H1 (cell line): ENCODE measurements around the gene TEX48. TPM values are rescaled to one million over a fixed set of nuclear protein-coding genes. Genes with fewer than 3 reads are reported as not detected.

Experiments
- CTCF ChIA-PET: fragments of 300-600 bp; sonication (Branson Sonifier 250); formaldehyde crosslinking; loops from one replicate; lab custom pipeline; 2021; ENCODE audit not compliant: partially characterized antibody; lab: Charles Lee
- POLR2A ChIA-PET: fragments of 300-600 bp; sonication (Branson Sonifier 250); formaldehyde crosslinking; loops from one replicate; lab custom pipeline; 2021; ENCODE audit warnings: inconsistent platforms; ENCODE audit not compliant: partially characterized antibody; lab: Charles Lee
- DNase-seq, 2 experiments: peaks; one replicate each; pipeline versions ENCODE4 v3.0.0 to v3.0.0-alpha.2; 2010 to 2022; ENCODE audit warnings: low spot score in 2 of 2, low read depth in 1 of 2, mixed read lengths in 1 of 2
- FAIRE-seq: peaks from 2 replicates; lab custom pipeline; 2011; peaks lifted over from hg19 to GRCh38; lab: Jason Lieb, UNC
- H2AFZ ChIP-seq: 2 replicates; pipeline ENCODE4 v1.8.1; 2012; ENCODE audit warnings: low read length, inconsistent platforms
- H2AK5ac ChIP-seq: 2 replicates; pipeline ENCODE4 v1.6.1; 2013; ENCODE audit warnings: low read depth, low read length
- H2BK120ac ChIP-seq: replicated peaks from 2 replicates; pipeline ENCODE3; 2013; ENCODE audit warnings: low read depth, low read length, inconsistent platforms
- H2BK12ac ChIP-seq: 2 replicates; pipeline ENCODE4 v1.6.1; 2013; ENCODE audit warnings: low read depth, low read length
- H2BK15ac ChIP-seq: 2 replicates; pipeline ENCODE4 v1.6.1; 2013; ENCODE audit warnings: low read length
- H2BK20ac ChIP-seq: 2 replicates; pipeline ENCODE4 v1.6.1; 2013; ENCODE audit warnings: low read length
- H2BK5ac ChIP-seq: 2 replicates; pipeline ENCODE4 v1.6.1; 2013; ENCODE audit warnings: low read depth, low read length
- H3K14ac ChIP-seq: 2 replicates; pipeline ENCODE4 v1.6.1; 2013; ENCODE audit warnings: inconsistent platforms; ENCODE audit not compliant: insufficient read length
- H3K18ac ChIP-seq: 2 replicates; pipeline ENCODE4 v1.6.1; 2013; ENCODE audit warnings: low read length; ENCODE audit errors: extremely low read depth
- H3K23ac ChIP-seq: 2 replicates; pipeline ENCODE4 v1.6.1; 2013; ENCODE audit warnings: inconsistent platforms; ENCODE audit not compliant: insufficient read length
- H3K23me2 ChIP-seq: 2 replicates; pipeline ENCODE4 v1.6.1; 2013; ENCODE audit warnings: low read depth, low read length
- H3K27ac ChIP-seq: 2 replicates; pipeline ENCODE4 v1.6.1; 2011; ENCODE audit warnings: low read depth, low read length, inconsistent platforms
- H3K27me3 ChIP-seq, 4 experiments: replicated peaks in 1 of 4; 1 replicate in 1 of 4; 2 replicates in 3 of 4; pipeline versions ENCODE4 v1.6.1 to v1.8.1; 2011 to 2013; ENCODE audit warnings: low read length in 3 of 4, mild to moderate bottlenecking in 3 of 4, inconsistent platforms in 2 of 4, mixed read lengths in 2 of 4, moderate library complexity in 1 of 4; ENCODE audit not compliant: control insufficient read depth in 3 of 4, insufficient read depth in 3 of 4; ENCODE audit errors: extremely low read depth in 1 of 4
- H3K36me3 ChIP-seq, 4 experiments: 2 replicates each; pipeline versions ENCODE4 v1.6.1 to v1.8.1; 2011 to 2013; ENCODE audit warnings: mild to moderate bottlenecking in 4 of 4, low read length in 3 of 4, moderate library complexity in 2 of 4, control low read depth in 1 of 4, inconsistent platforms in 1 of 4; ENCODE audit not compliant: insufficient read depth in 4 of 4, control insufficient read depth in 2 of 4
- H3K4ac ChIP-seq: replicated peaks from 2 replicates; pipeline ENCODE3; 2013; ENCODE audit warnings: low read length, low read depth, mixed read lengths, inconsistent platforms; ENCODE audit not compliant: insufficient read length
- H3K4me1 ChIP-seq, 4 experiments: replicated peaks in 1 of 4; 1 replicate in 1 of 4; 2 replicates in 3 of 4; pipeline versions ENCODE4 v1.6.1 to v1.8.1; 2011 to 2013; ENCODE audit warnings: low read length in 3 of 4, inconsistent platforms in 2 of 4, mixed read lengths in 1 of 4; ENCODE audit not compliant: insufficient read depth in 4 of 4, control insufficient read depth in 3 of 4
- H3K4me2 ChIP-seq, 2 experiments: 2 replicates each; pipeline versions ENCODE4 v1.6.1 to v1.8.1; 2011 to 2013; ENCODE audit warnings: low read depth in 2 of 2, low read length in 2 of 2, control low read depth in 1 of 2, inconsistent platforms in 1 of 2, mild to moderate bottlenecking in 1 of 2; ENCODE audit not compliant: insufficient read depth in 1 of 2
- H3K4me3 ChIP-seq, 4 experiments: fragments of 200-600, 300-600 bp in 1 of 4; sonication (generic), shearing (Covaris generic), sonication (Bioruptor Twin) in 1 of 4; 2 replicates each; pipeline versions ENCODE4 v1.5.1 to v1.8.1; 2011 to 2016; ENCODE audit warnings: low read length in 4 of 4, low read depth in 3 of 4, control low read depth in 2 of 4, inconsistent platforms in 2 of 4, mild to moderate bottlenecking in 2 of 4, mixed read lengths in 1 of 4, moderate library complexity in 1 of 4; ENCODE audit not compliant: insufficient read depth in 2 of 4; ENCODE audit errors: extremely low read depth in 1 of 4
- H3K56ac ChIP-seq: replicated peaks from 2 replicates; pipeline ENCODE3; 2013; ENCODE audit warnings: low read depth, mild to moderate bottlenecking, mixed read lengths, low read length, inconsistent platforms; ENCODE audit not compliant: insufficient read length
- H3K79me1 ChIP-seq: 2 replicates; pipeline ENCODE4 v1.6.1; 2013; ENCODE audit warnings: low read depth, low read length, control low read depth
- H3K79me2 ChIP-seq, 2 experiments: 2 replicates each; pipeline versions ENCODE4 v1.6.1 to v1.8.1; 2012 to 2013; ENCODE audit warnings: low read length in 2 of 2, mild to moderate bottlenecking in 2 of 2, inconsistent platforms in 1 of 2; ENCODE audit not compliant: insufficient read depth in 2 of 2, control insufficient read depth in 1 of 2
- H3K9ac ChIP-seq, 4 experiments: replicated peaks in 1 of 4; 1 replicate in 1 of 4; 2 replicates in 3 of 4; pipeline versions ENCODE4 v1.6.1 to v1.8.1; 2011 to 2013; ENCODE audit warnings: low read depth in 3 of 4, low read length in 3 of 4, control low read depth in 2 of 4, mild to moderate bottlenecking in 2 of 4, moderate library complexity in 2 of 4, inconsistent platforms in 1 of 4; ENCODE audit errors: extremely low read depth in 1 of 4
- H3K9me3 ChIP-seq, 2 experiments: 2 replicates each; pipeline versions ENCODE4 v1.6.1 to v1.8.1; 2012 to 2013; ENCODE audit warnings: mild to moderate bottlenecking in 2 of 2, moderate library complexity in 2 of 2, control low read depth in 1 of 2, inconsistent platforms in 1 of 2, low read depth in 1 of 2, low read length in 1 of 2, mixed read lengths in 1 of 2; ENCODE audit not compliant: insufficient read depth in 2 of 2
- H4K20me1 ChIP-seq, 2 experiments: replicated peaks in 1 of 2; 2 replicates each; pipeline versions ENCODE3 to v1.8.1; 2011 to 2013; ENCODE audit warnings: inconsistent platforms in 2 of 2, low read length in 2 of 2, mild to moderate bottlenecking in 1 of 2; ENCODE audit not compliant: insufficient read depth in 2 of 2, control insufficient read depth in 1 of 2
- H4K5ac ChIP-seq: 2 replicates; pipeline ENCODE4 v1.6.1; 2013; ENCODE audit warnings: low read length, low read depth, mixed read lengths, inconsistent platforms; ENCODE audit not compliant: insufficient read length
- H4K8ac ChIP-seq: 2 replicates; pipeline ENCODE4 v1.8.0; 2013; ENCODE audit warnings: mild to moderate bottlenecking, moderate library complexity, low read length, inconsistent platforms; ENCODE audit not compliant: insufficient read depth; ENCODE audit errors: extremely low read depth
- H4K91ac ChIP-seq: replicated peaks from 2 replicates; pipeline ENCODE3; 2013; ENCODE audit warnings: low read length, mixed read lengths, inconsistent platforms; ENCODE audit not compliant: insufficient read length
- CHD1 ChIP-seq: IDR thresholded peaks from 2 replicates; pipeline ENCODE4 v1.6.1; 2012; ENCODE audit warnings: low read depth, low read length, improper control_type of control experiment
- WGBS, 2 experiments: shearing (Covaris generic) in 1 of 2; methylation state at CpG; one replicate each; pipeline versions ENCODE4 v1.1.6 to v1.1.7; 2013 to 2015; ENCODE audit warnings: low lambda C conversion rate in 2 of 2, mixed read lengths in 2 of 2, inconsistent platforms in 1 of 2, low coverage in 1 of 2, missing lambda C conversion rate in 1 of 2; ENCODE audit not compliant: insufficient replicate concordance in 2 of 2, insufficient coverage in 1 of 2, insufficient read length in 1 of 2; ENCODE audit errors: extremely low coverage in 1 of 2, missing lambda C conversion rate in 1 of 2; 5-methylcytosine and 5-hydroxymethylcytosine counted together
- polyA plus RNA-seq, 7 experiments: library from polyadenylated mRNA; depleted of rRNA in 3 of 7; stranded (reverse) in 5 of 7; unstranded in 2 of 7; fragments of >200 nt in 5 of 7; fragments of 200-250 nt in 2 of 7; gene quantifications; 1 replicate in 5 of 7; 2 replicates in 1 of 7; 4 replicates in 1 of 7; pipeline versions ENCODE4 v1.2.1 to v1.2.3, GENCODE V29; 2011 to 2013; ENCODE audit warnings: missing spikeins in 2 of 7, mixed read lengths in 2 of 7
- total RNA-seq: library from RNA; stranded (reverse); fragmentation: NEBNext Ultra II Directional; extraction: Animal tissue kit (Norgen Biotek cat#: 25700); gene quantifications from 2 replicates; pipeline ENCODE4 v1.2.1, GENCODE V29; 2021

Gene TEX48
- total and polyA plus RNA-seq, 2 of the 8 experiments (the other 6 are each of a cell fraction or from before 2014, with no cell fraction given): not detected

- Histone ChIP-seq H3K4ac (no peak overlapping the region), H2AK5ac (no peak overlapping the region), H2BK20ac (no peak overlapping the region), H3K18ac (no peak overlapping the region), H4K91ac (no peak overlapping the region), H2BK15ac (no peak overlapping the region), H3K27ac (no peak overlapping the region), H3K9ac (no peak overlapping the region), H3K23me2 (no peaks in the 10 kb centered on the region), H3K56ac (no peak overlapping the region), H3K36me3 (0 out of 8 replicates have a peak, but pooled peaks cover 0 to 3% (median 0%) of the 10 kb centered on the region in 4 experiments), H4K5ac (no peak overlapping the region), H3K27me3 (no peaks in the 10 kb centered on the region), H3K79me2 (no peaks in the 10 kb centered on the region), H3K23ac (no peak overlapping the region), H4K8ac (no peak overlapping the region), H3K4me1 (no peaks in the 10 kb centered on the region), H2BK12ac (no peak overlapping the region), H4K20me1 (no peaks in the 10 kb centered on the region), H2BK5ac (no peak overlapping the region), H2BK120ac (no peak overlapping the region), H3K9me3 (no peaks in the 10 kb centered on the region), H3K79me1 (no peaks in the 10 kb centered on the region), H3K4me2 (no peak overlapping the region), H3K14ac (no peak overlapping the region), H2AFZ (no peak overlapping the region), H3K4me3 (no peak overlapping the region)
- POLR2A ChIA-PET: no interaction called here
- no peak for FAIRE-seq
- DNase-seq: no peak
- 43% methylated on average over 2 of the region's 2 CpGs; no CpG with 5 or more reads in 1 of the 2 experiments for WGBS, 2 experiments
- CTCF ChIA-PET: no interaction called here
- TF ChIP-seq CHD1: no peak
Observed at GRCh38 chr9:114631166-114631565, 50.8 kb downstream of the TEX48 start.
